T-cell (primary cell): ENCODE data around the gene ZNF668. TPM values are rescaled to one million over a fixed set of nuclear protein-coding genes. Genes with fewer than 3 reads are reported as not detected.

ENCODE experiments used
- ATAC-seq, 4 experiments: fragments of 200-7000 bp in 3 of 4; fragments of 150-1000 bp in 1 of 4; cut with Tn5 transposase; replicated peaks in 1 of 4; 1 replicate in 3 of 4; 2 replicates in 1 of 4; pipeline ENCODE4 v1.10.0; 2021; ENCODE audit warnings: moderate library complexity in 3 of 4, mild to moderate bottlenecking in 2 of 4, moderate number of reproducible peaks in 1 of 4
- CTCF ChIA-PET, 2 donors: fragments of 300-600 bp; sonication (Branson Sonifier 250); formaldehyde crosslinking; loops; one replicate each; lab custom pipeline; 2022; ENCODE audit warnings: antibody characterized with exemption in 2 of 2; lab: Charles Lee
- POLR2A ChIA-PET, 2 donors: fragments of 300-600 bp; sonication (Branson Sonifier 250); formaldehyde crosslinking; loops; one replicate each; lab custom pipeline; 2022; ENCODE audit warnings: antibody characterized with exemption in 2 of 2; lab: Charles Lee
- DNase-seq, 35 experiments: peaks; one replicate each; pipeline versions ENCODE4 v3.0.0 to v3.0.0-alpha.2; 2013 to 2023
- H3K27ac ChIP-seq: one replicate; pipeline ENCODE4 v1.5.1; 2013; ENCODE audit warnings: low read length
- H3K27me3 ChIP-seq, 2 experiments: replicated peaks in 1 of 2; 1 replicate in 1 of 2; 2 replicates in 1 of 2; pipeline versions ENCODE4 v1.6.1 to v1.7.0; 2013; ENCODE audit warnings: low read length in 1 of 2, mixed read lengths in 1 of 2; ENCODE audit not compliant: control insufficient read depth in 2 of 2, insufficient read depth in 2 of 2; ENCODE audit errors: extremely low read depth in 1 of 2
- H3K36me3 ChIP-seq, 2 donors: 1 replicate in 1 of 2; 2 replicates in 1 of 2; pipeline versions ENCODE4 v1.6.1 to v1.7.0; 2013; ENCODE audit warnings: low read length in 1 of 2; ENCODE audit not compliant: control insufficient read depth in 2 of 2, insufficient read depth in 1 of 2; ENCODE audit errors: extremely low read depth in 1 of 2
- H3K4me1 ChIP-seq, 2 experiments: 1 replicate in 1 of 2; 2 replicates in 1 of 2; pipeline versions ENCODE4 v1.6.1 to v1.7.0; 2013; ENCODE audit warnings: low read length in 2 of 2, mixed read lengths in 1 of 2; ENCODE audit not compliant: insufficient read depth in 2 of 2, control insufficient read depth in 1 of 2; ENCODE audit errors: extremely low read depth in 1 of 2
- H3K4me3 ChIP-seq, 2 donors: 1 replicate in 1 of 2; 2 replicates in 1 of 2; pipeline versions ENCODE4 v1.5.1 to v1.7.0; 2013; ENCODE audit warnings: mild to moderate bottlenecking in 2 of 2, low read length in 1 of 2, moderate library complexity in 1 of 2; ENCODE audit not compliant: control insufficient read depth in 1 of 2; ENCODE audit errors: extremely low read depth in 1 of 2
- H3K9me3 ChIP-seq: 2 replicates; pipeline ENCODE4 v1.7.0; 2013
- H3K27ac Mint-ChIP-seq, 2 donors: one replicate each; pipeline ENCODE4 v1.8.0; 2020 to 2021; ENCODE audit warnings: mild to moderate bottlenecking in 2 of 2, mixed read lengths in 2 of 2
- H3K27me3 Mint-ChIP-seq, 2 donors: one replicate each; pipeline ENCODE4 v1.8.0; 2021 to 2022; ENCODE audit warnings: mixed read lengths in 2 of 2
- H3K36me3 Mint-ChIP-seq: one replicate; pipeline ENCODE4 v1.8.0; 2021; ENCODE audit warnings: mixed read lengths
- H3K4me1 Mint-ChIP-seq, 3 donors: one replicate each; pipeline ENCODE4 v1.8.0; 2020 to 2022; ENCODE audit warnings: mixed read lengths in 3 of 3, mild to moderate bottlenecking in 1 of 3
- H3K4me3 Mint-ChIP-seq, 3 donors: one replicate each; pipeline ENCODE4 v1.8.0; 2020 to 2022; ENCODE audit warnings: mild to moderate bottlenecking in 3 of 3, mixed read lengths in 3 of 3, moderate library complexity in 3 of 3
- H3K9me3 Mint-ChIP-seq, 3 donors: one replicate each; pipeline ENCODE4 v1.8.0; 2020 to 2022; ENCODE audit warnings: mixed read lengths in 3 of 3
- WGBS: methylation state at CpG from one replicate; pipeline ENCODE4 v1.1.5; 2013; ENCODE audit warnings: missing lambda C conversion rate; ENCODE audit not compliant: insufficient coverage; 5-methylcytosine and 5-hydroxymethylcytosine counted together
- total RNA-seq, 35 experiments: library from RNA in 6 of 35; stranded (reverse) in 6 of 35; fragments of 120-200 nt in 1 of 35; gene quantifications; one replicate each; pipeline versions ENCODE4 v1.2.1 to v1.2.4 and lab custom pipeline; 2013 to 2026

ZNF668 gene
- total RNA-seq, 5 donors from 2014 or later (not counting 1 experiment from before 2014, with no cell fraction given) = 12.3 to 14.4 (median 14.3) TPM

- Histone ChIP-seq H3K27me3 (no peaks in the 10 kb centered on the region), H3K36me3 (peaks cover 26 to 71% of the 10 kb centered on the region in 2 donors), H3K4me3 (no peak overlapping the region), H3K27ac (no peak overlapping the region), H3K4me1 (peaks cover 0 to 39% of the 10 kb centered on the region in 2 experiments), H3K9me3 (no peaks in the 10 kb centered on the region)
- ChIA-PET POLR2A (no interaction called here), CTCF (no interaction called here)
- ATAC-seq (no peak), DNase-seq (no peak)
- Mint-ChIP-seq H3K4me1 (peaks cover 14 to 32% (median 25%) of the 10 kb centered on the region in 3 donors), H3K27ac (no peak overlapping the region), H3K36me3 (peaks cover 24% of the 10 kb centered on the region), H3K4me3 (no peak overlapping the region), H3K27me3 (no peaks in the 10 kb centered on the region), H3K9me3 (no peaks in the 10 kb centered on the region)
- no CpG with 5 or more reads among the region's 9 CpGs for WGBS
Measured at GRCh38 chr16:31083081-31083480, 9.0 kb upstream of the ZNF668 start.

- peak overlapping the region; percentile 21 to 31 for H3K27ac Mint-ChIP-seq
- H3K4me3 Mint-ChIP-seq = no peak overlapping the region
Measured at GRCh38 chr16:31082368-31083045, 8.5 kb upstream of the ZNF668 start.

GRCh38 chr16:31081428-31082351 is 7.7 kb upstream of the ZNF668 start:
- Mint-ChIP-seq H3K36me3 (peaks cover 32% of the 10 kb centered on the region), H3K9me3 (no peaks in the 10 kb centered on the region), H3K27ac (peak overlapping the region; percentile 21 to 31), H3K4me1 (peaks cover 20 to 33% (median 30%) of the 10 kb centered on the region in 3 donors), H3K27me3 (no peaks in the 10 kb centered on the region), H3K4me3 (no peak overlapping the region)
- Histone ChIP-seq H3K36me3 (peaks cover 30 to 75% of the 10 kb centered on the region in 2 donors), H3K4me1 (peaks cover 0 to 39% of the 10 kb centered on the region in 2 experiments), H3K27me3 (no peaks in the 10 kb centered on the region), H3K27ac (no peak overlapping the region), H3K4me3 (no peak overlapping the region), H3K9me3 (no peaks in the 10 kb centered on the region)
- POLR2A ChIA-PET = no interaction called here
- CTCF ChIA-PET = no interaction called here
- WGBS = 93% methylated on average over 19 of the region's 26 CpGs
- no peak for DNase-seq
- no peak for ATAC-seq

More at GRCh38 chr16:31082368-31083045, 8.5 kb upstream of the ZNF668 start:
- ChIA-PET CTCF (no interaction called here), POLR2A (no interaction called here)
- ATAC-seq (no peak), DNase-seq (no peak)
- no peaks in the 10 kb centered on the region for H3K9me3 ChIP-seq
- Mint-ChIP-seq H3K9me3 (no peaks in the 10 kb centered on the region), H3K36me3 (peaks cover 30% of the 10 kb centered on the region), H3K4me1 (peaks cover 20 to 33% (median 30%) of the 10 kb centered on the region in 3 donors), H3K27me3 (no peaks in the 10 kb centered on the region)
- 90% methylated on average over 11 of the region's 14 CpGs for WGBS
- H3K4me1 ChIP-seq = peaks cover 0 to 39% of the 10 kb centered on the region in 2 experiments
- peaks cover 26 to 74% of the 10 kb centered on the region in 2 donors for H3K36me3 ChIP-seq
- no peak overlapping the region for H3K4me3 ChIP-seq
- H3K27ac ChIP-seq = no peak overlapping the region
- no peaks in the 10 kb centered on the region for H3K27me3 ChIP-seq

- H3K36me3 Mint-ChIP-seq = peaks cover 30% of the 10 kb centered on the region
- H3K27ac ChIP-seq = no peak overlapping the region
- POLR2A ChIA-PET = no interaction called here
- no peak for ATAC-seq
- H3K9me3 Mint-ChIP-seq = no peaks in the 10 kb centered on the region
- peaks cover 26 to 35% (median 33%) of the 10 kb centered on the region in 3 donors for H3K4me1 Mint-ChIP-seq
- no peaks in the 10 kb centered on the region for H3K27me3 ChIP-seq
- no peak overlapping the region for H3K4me3 ChIP-seq
- DNase-seq = no peak
- 96% methylated on average over 11 of the region's 13 CpGs for WGBS
- no peaks in the 10 kb centered on the region for H3K27me3 Mint-ChIP-seq
- H3K27ac Mint-ChIP-seq = no peak overlapping the region
- no peaks in the 10 kb centered on the region for H3K9me3 ChIP-seq
- peaks cover 0 to 39% of the 10 kb centered on the region in 2 experiments for H3K4me1 ChIP-seq
- peaks cover 37 to 81% of the 10 kb centered on the region in 2 donors for H3K36me3 ChIP-seq
- CTCF ChIA-PET = no interaction called here
- no peak overlapping the region for H3K4me3 Mint-ChIP-seq
Measured at GRCh38 chr16:31080756-31081419, 6.8 kb upstream of the ZNF668 start.

GRCh38 chr16:31080035-31080629 is 6.1 kb upstream of the ZNF668 start:
- no peak overlapping the region for H3K4me3 Mint-ChIP-seq
- CTCF ChIA-PET = no interaction called here
- H3K36me3 Mint-ChIP-seq = peaks cover 30% of the 10 kb centered on the region
- Histone ChIP-seq H3K27ac (no peak overlapping the region), H3K36me3 (peaks cover 37 to 77% of the 10 kb centered on the region in 2 donors), H3K4me1 (peaks cover 0 to 44% of the 10 kb centered on the region in 2 experiments), H3K9me3 (no peaks in the 10 kb centered on the region), H3K27me3 (no peaks in the 10 kb centered on the region), H3K4me3 (no peak overlapping the region)
- DNase-seq (no peak), ATAC-seq (no peak)
- POLR2A ChIA-PET = no interaction called here
- H3K9me3 Mint-ChIP-seq = no peaks in the 10 kb centered on the region
- peaks cover 31 to 43% (median 32%) of the 10 kb centered on the region in 3 donors for H3K4me1 Mint-ChIP-seq
- no peaks in the 10 kb centered on the region for H3K27me3 Mint-ChIP-seq
- 97% methylated on average over 40 of the region's 40 CpGs for WGBS
- no peak overlapping the region for H3K27ac Mint-ChIP-seq
